TTC549 (cell line): ENCODE results near the gene DKK3.

Experiments used
- FAIRE-seq: peaks from 2 replicates; lab custom pipeline; 2012; peaks lifted over from hg19 to GRCh38; lab: Jason Lieb, UNC

The DKK3 gene

DNA sequence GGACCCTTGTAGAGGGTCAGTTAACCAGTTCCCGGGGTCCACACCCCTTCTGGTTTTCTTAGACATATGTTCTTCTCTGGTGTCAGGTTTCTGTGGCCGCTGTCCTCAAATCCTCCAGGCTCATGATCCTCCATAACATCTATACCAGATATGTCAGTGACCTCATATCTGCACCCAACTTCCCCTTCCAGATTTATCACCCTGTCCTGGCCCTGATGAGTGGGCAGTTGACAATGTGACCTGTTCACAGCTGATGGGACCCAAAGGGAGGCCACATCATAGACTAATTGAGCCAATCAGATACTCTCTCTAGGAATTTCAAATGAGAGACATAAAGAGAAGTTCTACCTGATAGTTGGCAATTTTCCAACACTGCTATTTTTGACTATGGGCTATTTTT lies 5.1 kb downstream of the DKK3 start:
- FAIRE-seq: no peak

DNA sequence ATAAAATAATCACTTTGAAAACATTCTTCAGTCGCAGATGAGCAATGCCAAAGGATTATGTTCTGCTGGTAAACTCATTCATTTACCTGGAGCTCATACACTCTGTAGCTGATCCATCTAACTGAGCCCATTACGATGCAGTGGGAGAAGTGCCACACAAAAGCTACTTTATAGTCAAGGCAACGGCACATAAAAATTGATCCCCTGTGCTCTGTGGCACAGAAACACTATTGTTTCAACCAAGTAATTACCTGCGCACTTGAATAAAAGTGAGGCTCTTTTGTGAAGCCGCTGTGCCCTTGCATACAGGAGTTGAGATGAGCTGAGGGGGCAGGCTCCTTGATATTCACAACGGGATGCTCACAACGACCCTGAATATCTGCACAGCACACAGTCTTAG lies 7.2 kb downstream of the DKK3 start:
- FAIRE-seq: no peak

DNA sequence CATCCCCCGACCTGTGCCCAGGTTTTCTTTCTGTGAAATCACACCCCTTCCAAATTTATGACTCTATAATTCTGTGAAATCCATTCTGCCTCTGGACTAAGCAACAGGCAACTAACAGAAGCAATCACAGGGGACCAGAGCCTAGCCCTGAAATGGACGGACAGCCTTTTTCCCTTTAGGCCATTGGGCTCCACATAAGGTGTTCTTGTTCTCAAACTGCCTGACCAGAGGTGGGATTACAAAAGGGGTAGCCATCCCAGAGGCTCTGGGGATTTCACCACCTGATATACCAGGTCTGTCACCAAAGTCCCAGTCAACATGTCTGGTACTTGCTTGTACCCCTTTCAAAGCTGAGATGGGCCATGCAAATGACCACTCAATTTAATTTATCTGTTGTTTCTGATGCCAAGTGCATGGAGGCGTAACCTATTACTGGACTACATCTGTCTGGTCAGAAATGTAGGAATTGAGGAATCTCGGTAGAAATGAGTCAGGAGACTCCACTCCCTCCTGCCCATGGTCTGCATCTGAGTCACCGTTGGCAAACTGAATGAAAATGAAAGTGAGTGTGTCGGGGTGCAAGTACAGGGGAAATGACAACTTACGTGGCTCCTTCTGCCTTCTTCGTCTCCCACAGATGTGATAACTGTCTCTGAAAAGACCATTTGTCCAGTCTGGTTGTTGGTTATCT lies 10.2 kb downstream of the DKK3 start:
- FAIRE-seq: no peak

DNA sequence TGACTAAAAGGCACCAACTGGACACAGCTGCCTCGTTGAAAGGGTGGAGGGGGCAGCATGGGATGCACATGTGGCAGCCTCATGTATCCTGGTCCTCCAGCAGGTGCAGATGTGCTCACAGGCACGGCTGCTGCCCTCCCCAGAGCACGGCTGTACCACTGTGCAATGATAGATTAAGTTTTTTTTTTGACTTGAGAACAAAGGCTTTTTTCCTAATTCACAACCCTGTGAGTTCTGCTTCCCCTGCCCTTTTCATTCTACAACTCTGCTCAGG lies 11.4 kb downstream of the DKK3 start:
- no peak for FAIRE-seq

GRCh38 chr11:11996321-11997048 lies 11.9 kb downstream of the DKK3 start:
- no peak for FAIRE-seq

- FAIRE-seq: no peak
Observed at GRCh38 chr11:11995601-11996000, 12.8 kb downstream of the DKK3 start.

- no peak for FAIRE-seq
Observed at GRCh38 chr11:11993839-11994238, 14.6 kb downstream of the DKK3 start.

DNA sequence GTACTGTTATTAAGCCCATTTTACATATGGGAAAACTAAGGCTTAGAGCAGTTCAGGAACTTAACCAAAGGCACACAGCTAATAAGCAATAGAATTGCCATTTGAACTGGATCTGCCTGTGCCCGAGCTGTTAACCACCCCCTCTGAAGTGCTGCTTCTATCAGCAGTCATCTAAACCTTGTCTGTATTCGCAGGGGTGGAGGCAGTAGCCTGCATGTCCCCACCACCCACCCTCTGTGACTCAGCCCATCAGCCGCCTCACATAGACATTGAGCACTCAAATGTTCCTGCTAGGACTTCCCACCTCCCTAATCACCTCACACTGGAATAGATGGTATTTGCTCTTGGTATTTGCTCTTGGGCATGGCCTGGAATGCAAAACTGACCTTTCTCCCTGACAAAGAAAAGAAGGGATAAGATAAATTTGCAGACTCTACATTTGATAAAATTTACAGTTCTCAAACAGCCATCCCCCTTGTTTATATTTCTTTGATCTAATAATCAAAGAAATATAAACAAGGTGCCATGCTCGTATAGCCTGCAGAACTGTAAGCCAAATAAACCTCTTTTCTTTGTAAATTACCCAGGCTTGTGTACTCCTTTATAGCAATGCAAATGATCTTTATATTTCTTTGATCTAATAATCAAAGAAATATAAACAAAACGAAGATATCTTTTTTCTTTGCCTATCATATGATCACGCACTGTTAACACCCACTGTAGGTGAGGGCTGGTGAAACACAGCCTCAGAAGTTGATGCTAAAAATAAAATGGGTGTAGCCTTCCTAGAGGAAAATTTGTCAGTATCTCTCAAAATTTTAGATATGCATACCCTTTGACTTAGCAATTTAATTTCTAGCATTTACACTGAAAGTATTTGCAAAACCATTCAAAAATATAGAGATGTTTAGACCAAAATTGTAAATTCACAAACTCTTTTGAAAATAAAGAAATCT lies 15.9 kb downstream of the DKK3 start:
- no peak for FAIRE-seq

- no peak for FAIRE-seq
Observed at GRCh38 chr11:11989774-11990744, 18.4 kb downstream of the DKK3 start.

- FAIRE-seq: no peak
Observed at GRCh38 chr11:11988681-11989261, 19.7 kb downstream of the DKK3 start.

GRCh38 chr11:11988099-11988651 lies 20.3 kb downstream of the DKK3 start:
- FAIRE-seq: no peak

- FAIRE-seq: no peak
Observed at GRCh38 chr11:11987503-11988022, 20.9 kb downstream of the DKK3 start.

DNA sequence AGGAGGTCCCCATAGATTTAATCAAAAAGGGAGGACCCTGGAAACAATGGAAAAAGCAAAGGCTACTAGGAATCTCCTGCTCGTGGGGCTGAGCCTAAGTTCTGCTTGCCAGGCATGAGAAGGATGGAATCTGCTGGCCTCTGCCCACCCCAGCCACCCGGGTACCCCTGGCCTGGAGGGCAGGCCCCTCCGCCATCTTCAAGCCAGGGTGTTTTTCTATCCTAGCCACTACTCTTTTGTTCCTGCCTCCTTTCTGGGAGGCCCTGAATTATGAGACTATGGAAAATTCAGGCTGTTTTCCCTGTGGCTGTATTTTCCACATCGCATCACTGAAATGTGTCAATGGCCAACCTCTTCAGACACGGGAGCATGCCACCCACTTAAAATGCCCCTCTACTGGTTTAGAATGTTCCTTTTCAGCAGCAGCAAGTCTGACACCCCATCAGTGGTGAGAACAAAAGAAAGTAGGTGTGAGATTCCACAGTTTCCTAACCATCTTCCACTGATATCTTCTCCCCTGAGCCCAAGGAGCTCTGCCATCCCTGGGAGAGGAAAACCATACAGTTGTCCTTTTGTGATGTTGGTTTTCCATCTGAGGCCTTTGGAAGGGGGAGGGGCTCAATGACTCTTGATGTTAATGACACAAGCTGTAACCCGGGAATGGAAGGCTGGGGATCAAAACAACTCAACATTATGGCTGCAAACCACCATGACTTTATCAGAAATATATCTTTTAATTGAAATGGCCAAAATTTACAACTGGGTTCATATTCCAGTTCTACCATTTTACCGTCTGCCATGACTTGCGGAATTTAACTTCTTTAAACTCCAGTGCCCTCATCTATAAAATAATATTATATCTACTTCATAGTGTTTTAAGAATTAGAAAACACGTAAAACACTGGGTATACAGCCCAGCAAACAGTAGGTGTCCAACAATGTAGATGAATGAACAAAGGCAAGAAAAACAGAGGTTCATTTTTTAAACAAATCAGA lies 22.2 kb downstream of the DKK3 start:
- FAIRE-seq: no peak

GRCh38 chr11:11985016-11985715 lies 23.3 kb downstream of the DKK3 start:
- FAIRE-seq: no peak

GRCh38 chr11:11984563-11984962 lies 23.9 kb downstream of the DKK3 start:
- no peak for FAIRE-seq

GRCh38 chr11:11983427-11983826 lies 25.0 kb downstream of the DKK3 start:
- no peak for FAIRE-seq

DNA sequence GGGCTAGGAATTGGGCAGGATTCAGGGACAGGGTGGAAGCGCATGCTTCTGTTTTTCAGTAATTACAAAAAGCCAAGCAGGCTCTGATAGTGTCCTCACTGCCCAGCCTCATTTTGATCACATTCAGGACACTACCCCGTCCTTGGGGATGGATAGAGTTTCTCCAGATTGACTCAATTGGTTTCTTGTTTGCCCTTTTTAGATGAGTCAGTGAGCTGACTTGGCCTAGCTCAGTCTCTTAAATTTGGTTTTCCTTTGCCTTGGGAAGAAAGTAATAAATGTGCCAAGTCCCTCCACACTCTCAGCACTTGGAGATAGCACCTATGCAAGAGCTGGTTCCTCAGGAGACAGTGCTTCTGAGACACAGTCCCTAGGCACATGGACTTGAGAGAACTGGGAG lies 25.5 kb downstream of the DKK3 start:
- FAIRE-seq: no peak

DNA sequence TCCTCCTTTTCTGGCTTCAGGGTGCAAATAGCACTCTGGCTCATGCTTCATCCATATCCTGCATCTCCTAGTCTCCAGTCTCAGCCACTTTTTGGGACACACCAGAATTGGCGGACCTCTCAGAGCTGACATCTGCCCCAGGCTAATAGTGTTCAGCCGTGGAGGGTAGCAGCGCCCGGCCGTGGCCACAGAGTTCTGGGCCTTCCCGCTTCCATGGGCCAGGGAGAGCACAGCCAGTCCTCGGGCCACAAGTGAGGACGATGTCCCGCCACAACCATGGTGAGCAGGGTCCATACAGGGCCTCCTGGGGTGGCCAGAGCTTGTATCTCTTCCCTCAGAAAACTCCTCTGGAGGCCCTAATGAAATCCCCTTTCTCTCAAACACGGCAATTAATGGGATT lies 26.0 kb downstream of the DKK3 start:
- FAIRE-seq: no peak

GRCh38 chr11:11981840-11982239 lies 26.6 kb downstream of the DKK3 start:
- no peak for FAIRE-seq
